DOHH2 (cell line): Measurements from ENCODE around the gene P4HB.

Source experiments
- H3F3A ChIP-seq: fragments of 200-600 bp; sonication (generic), shearing (Covaris generic); 2 replicates; pipeline ENCODE4 v1.6.0; 2016; ENCODE audit warnings: antibody characterized with exemption, mild to moderate bottlenecking; ENCODE audit not compliant: control insufficient read depth, insufficient read depth
- H3K27ac ChIP-seq: fragments of 200-600 bp; sonication (generic); 2 replicates; pipeline ENCODE4 v1.5.1; 2014; ENCODE audit warnings: low read depth, mild to moderate bottlenecking, low read length, moderate library complexity
- H3K27me3 ChIP-seq: fragments of 200-600 bp; sonication (generic); 2 replicates; pipeline ENCODE4 v1.6.1; 2014; ENCODE audit warnings: mild to moderate bottlenecking, low read length, mixed read lengths; ENCODE audit not compliant: control insufficient read depth
- H3K36me3 ChIP-seq: fragments of 200-600 bp; sonication (generic); 2 replicates; pipeline ENCODE4 v1.6.1; 2014; ENCODE audit warnings: mild to moderate bottlenecking, low read length, moderate library complexity, mixed read lengths; ENCODE audit not compliant: control insufficient read depth
- H3K4me1 ChIP-seq: fragments of 200-600 bp; sonication (generic); 2 replicates; pipeline ENCODE4 v1.6.1; 2014; ENCODE audit warnings: mild to moderate bottlenecking, low read length, mixed read lengths; ENCODE audit not compliant: control insufficient read depth
- H3K4me2 ChIP-seq: fragments of 200-600 bp; sonication (generic); 2 replicates; pipeline ENCODE4 v1.6.0; 2014; ENCODE audit warnings: mild to moderate bottlenecking, low read length, moderate library complexity
- H3K4me3 ChIP-seq: fragments of 200-600 bp; sonication (generic); 2 replicates; pipeline ENCODE4 v1.5.1; 2014; ENCODE audit warnings: mild to moderate bottlenecking, low read length, mixed read lengths
- H3K79me2 ChIP-seq: fragments of 200-600 bp; sonication (generic); 2 replicates; pipeline ENCODE4 v1.6.1; 2014; ENCODE audit warnings: mild to moderate bottlenecking, low read length, mixed read lengths; ENCODE audit not compliant: control insufficient read depth
- H3K9me2 ChIP-seq: fragments of 200-600 bp; sonication (generic); replicated peaks from 2 replicates; pipeline ENCODE4 v1.6.1; 2014; ENCODE audit warnings: mild to moderate bottlenecking, low read length, mixed read lengths; ENCODE audit not compliant: control insufficient read depth
- H3K9me3 ChIP-seq: fragments of 200-600 bp; sonication (generic); 2 replicates; pipeline ENCODE4 v1.6.1; 2014; ENCODE audit warnings: antibody characterized with exemption, low read length, mixed read lengths; ENCODE audit not compliant: control insufficient read depth, insufficient read depth
- H4K20me1 ChIP-seq: fragments of 200-600 bp; sonication (generic); 2 replicates; pipeline ENCODE4 v1.6.0; 2014; ENCODE audit warnings: low read depth, mild to moderate bottlenecking, antibody characterized with exemption, low read length, moderate library complexity; ENCODE audit not compliant: control insufficient read depth, insufficient read depth
- EZH2phosphoT487 ChIP-seq: fragments of 200-600 bp; sonication (generic); IDR thresholded peaks from 2 replicates; pipeline ENCODE4 v1.6.1; 2017; ENCODE audit warnings: borderline replicate concordance, mild to moderate bottlenecking, antibody characterized with exemption, low read length, moderate library complexity, mixed read lengths
- TF ChIP-seq, protein P1 (sequence below): fragments of 200-600 bp; sonication (generic); IDR thresholded peaks from one replicate; pipeline ENCODE4 v1.5.1; 2014; ENCODE audit warnings: antibody characterized with exemption, mild to moderate bottlenecking, low read depth, low read length; ENCODE audit not compliant: poor library complexity, severe bottlenecking

Gene P4HB

DNA sequence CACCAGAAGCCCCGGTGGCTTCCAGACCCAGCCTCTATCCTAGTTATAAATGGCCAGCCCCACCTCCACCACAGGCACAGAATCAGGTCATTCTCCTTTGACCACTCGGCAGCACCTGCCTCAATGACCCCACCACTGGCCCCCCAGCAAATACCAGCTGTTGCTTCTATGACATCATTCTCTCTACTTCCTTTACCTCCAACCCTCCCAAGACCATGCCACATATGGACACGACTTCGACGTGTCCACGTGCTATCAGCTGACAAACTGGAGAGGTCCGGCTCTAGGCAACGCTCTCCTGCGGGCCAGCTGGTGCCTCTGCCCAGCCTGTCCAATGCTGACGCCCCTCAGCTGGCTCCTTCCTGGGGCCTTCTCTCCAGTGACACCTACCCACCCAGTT, 25.1 kb upstream of the P4HB start:
- Histone ChIP-seq H3K4me1 (peaks cover 16% of the 10 kb centered on the region), H3K4me2 (no peak overlapping the region), H3K27me3 (no peaks in the 10 kb centered on the region), H3K79me2 (peaks cover 68% of the 10 kb centered on the region), H3K27ac (no peak overlapping the region), H3K4me3 (no peak overlapping the region), H3K9me3 (no peaks in the 10 kb centered on the region), H4K20me1 (peaks cover 7% of the 10 kb centered on the region), H3F3A (peaks cover 15% of the 10 kb centered on the region), H3K36me3 (peaks cover 91% of the 10 kb centered on the region), H3K9me2 (no peaks in the 10 kb centered on the region)
- TF ChIP-seq EZH2phosphoT487 = no peak
- TF ChIP-seq, protein P1, sequence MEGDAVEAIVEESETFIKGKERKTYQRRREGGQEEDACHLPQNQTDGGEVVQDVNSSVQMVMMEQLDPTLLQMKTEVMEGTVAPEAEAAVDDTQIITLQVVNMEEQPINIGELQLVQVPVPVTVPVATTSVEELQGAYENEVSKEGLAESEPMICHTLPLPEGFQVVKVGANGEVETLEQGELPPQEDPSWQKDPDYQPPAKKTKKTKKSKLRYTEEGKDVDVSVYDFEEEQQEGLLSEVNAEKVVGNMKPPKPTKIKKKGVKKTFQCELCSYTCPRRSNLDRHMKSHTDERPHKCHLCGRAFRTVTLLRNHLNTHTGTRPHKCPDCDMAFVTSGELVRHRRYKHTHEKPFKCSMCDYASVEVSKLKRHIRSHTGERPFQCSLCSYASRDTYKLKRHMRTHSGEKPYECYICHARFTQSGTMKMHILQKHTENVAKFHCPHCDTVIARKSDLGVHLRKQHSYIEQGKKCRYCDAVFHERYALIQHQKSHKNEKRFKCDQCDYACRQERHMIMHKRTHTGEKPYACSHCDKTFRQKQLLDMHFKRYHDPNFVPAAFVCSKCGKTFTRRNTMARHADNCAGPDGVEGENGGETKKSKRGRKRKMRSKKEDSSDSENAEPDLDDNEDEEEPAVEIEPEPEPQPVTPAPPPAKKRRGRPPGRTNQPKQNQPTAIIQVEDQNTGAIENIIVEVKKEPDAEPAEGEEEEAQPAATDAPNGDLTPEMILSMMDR = no peak

DNA sequence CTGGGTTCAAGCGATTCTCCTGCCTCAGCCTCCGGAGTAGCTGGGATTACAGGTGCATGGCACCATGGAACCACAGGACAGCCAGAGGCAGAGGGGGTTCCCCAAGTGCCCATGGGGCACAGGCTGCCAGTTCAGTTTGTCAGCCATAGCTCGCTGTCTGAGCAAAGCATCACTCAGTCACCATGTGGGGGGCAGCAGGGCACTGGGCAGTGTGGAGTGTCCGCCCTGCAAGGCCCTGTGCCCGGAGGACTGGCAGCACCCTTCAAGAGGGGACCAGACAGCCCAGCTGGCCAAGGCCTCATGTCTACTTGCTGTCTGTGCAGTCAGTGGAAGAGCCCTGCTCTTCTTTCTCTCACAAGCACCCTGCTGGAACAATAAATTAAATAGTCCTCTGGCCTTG, 24.6 kb upstream of the P4HB start:
- peaks cover 63% of the 10 kb centered on the region for H3K79me2 ChIP-seq

DNA sequence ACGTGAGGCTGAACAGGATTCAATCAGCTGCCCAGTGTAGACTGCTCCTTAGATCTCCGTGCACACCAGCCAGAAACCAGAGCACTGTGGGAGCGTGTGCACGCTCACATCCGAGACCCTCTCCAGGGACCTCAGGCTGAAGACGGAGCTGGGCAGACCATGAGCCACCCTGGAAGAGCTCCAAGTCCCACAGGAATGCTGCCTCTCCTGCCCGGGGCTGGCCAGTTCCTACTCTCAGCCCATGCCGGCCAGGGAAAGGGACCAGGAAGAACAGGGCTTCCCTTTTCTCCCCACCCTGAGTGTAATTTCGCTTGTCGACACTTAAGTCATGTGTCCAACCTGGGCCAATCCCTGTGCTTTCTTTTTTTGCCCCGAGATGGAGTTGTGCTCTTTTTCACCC, 24.2 kb upstream of the P4HB start:
- Histone ChIP-seq H3K27ac (no peak overlapping the region), H3K4me3 (no peak overlapping the region), H3K4me2 (no peak overlapping the region), H3K9me2 (no peaks in the 10 kb centered on the region), H3K4me1 (peaks cover 7% of the 10 kb centered on the region), H4K20me1 (peaks cover 4% of the 10 kb centered on the region; the same call in 1 of the 2 replicates), H3F3A (peaks cover 17% of the 10 kb centered on the region), H3K36me3 (peaks cover 91% of the 10 kb centered on the region), H3K27me3 (no peaks in the 10 kb centered on the region), H3K79me2 (peaks cover 59% of the 10 kb centered on the region), H3K9me3 (no peaks in the 10 kb centered on the region)
- TF ChIP-seq EZH2phosphoT487 = no peak
- TF ChIP-seq, protein P1 = no peak

More for the DNA sequence above, 24.6 kb upstream of the P4HB start:
- H3K27ac ChIP-seq = no peak overlapping the region
- H3K4me2 ChIP-seq = no peak overlapping the region
- no peaks in the 10 kb centered on the region for H3K27me3 ChIP-seq
- H3K4me1 ChIP-seq = peaks cover 11% of the 10 kb centered on the region
- H3K9me2 ChIP-seq = no peaks in the 10 kb centered on the region
- TF ChIP-seq EZH2phosphoT487 = no peak
- TF ChIP-seq, protein P1 = no peak
- no peak overlapping the region for H3K4me3 ChIP-seq
- peaks cover 91% of the 10 kb centered on the region for H3K36me3 ChIP-seq
- no peaks in the 10 kb centered on the region for H3K9me3 ChIP-seq
- H3F3A ChIP-seq = peaks cover 17% of the 10 kb centered on the region
- peaks cover 4% of the 10 kb centered on the region; the same call in 1 of the 2 replicates for H4K20me1 ChIP-seq

DNA sequence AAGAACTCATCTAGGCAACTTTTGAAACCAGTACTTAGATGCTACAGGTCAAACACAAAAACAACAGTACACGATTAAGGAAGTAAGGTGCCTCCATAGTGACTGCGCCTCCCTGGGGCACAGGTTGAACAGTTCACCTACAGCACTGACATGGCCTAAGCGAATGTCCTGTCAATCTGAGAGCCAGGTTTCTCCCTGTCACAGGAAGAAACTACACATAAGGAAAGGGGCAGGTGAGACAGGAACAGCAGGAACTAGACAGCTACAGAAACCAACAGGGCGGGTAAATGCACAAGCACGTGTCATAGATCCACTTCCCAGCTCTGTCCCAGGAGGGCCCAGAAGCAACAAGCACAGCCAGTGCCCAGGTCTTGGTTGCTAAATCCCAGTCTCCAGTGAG, 18.8 kb upstream of the P4HB start:
- H3K9me2 ChIP-seq = no peaks in the 10 kb centered on the region

More for the DNA sequence above, 18.8 kb upstream of the P4HB start:
- Histone ChIP-seq H3K4me1 (peaks cover 11% of the 10 kb centered on the region), H3K4me3 (no peak overlapping the region), H3K4me2 (no peak overlapping the region), H3K27me3 (no peaks in the 10 kb centered on the region), H3K9me3 (no peaks in the 10 kb centered on the region), H3K79me2 (peaks cover 10% of the 10 kb centered on the region), H4K20me1 (no peaks in the 10 kb centered on the region), H3K36me3 (peaks cover 62% of the 10 kb centered on the region), H3F3A (peaks cover 40% of the 10 kb centered on the region), H3K27ac (no peak overlapping the region)
- no peak for TF ChIP-seq EZH2phosphoT487
- TF ChIP-seq, protein P1 = no peak
